Measurements from ENCODE around the gene SUPT6H.

The SUPT6H gene

DNA sequence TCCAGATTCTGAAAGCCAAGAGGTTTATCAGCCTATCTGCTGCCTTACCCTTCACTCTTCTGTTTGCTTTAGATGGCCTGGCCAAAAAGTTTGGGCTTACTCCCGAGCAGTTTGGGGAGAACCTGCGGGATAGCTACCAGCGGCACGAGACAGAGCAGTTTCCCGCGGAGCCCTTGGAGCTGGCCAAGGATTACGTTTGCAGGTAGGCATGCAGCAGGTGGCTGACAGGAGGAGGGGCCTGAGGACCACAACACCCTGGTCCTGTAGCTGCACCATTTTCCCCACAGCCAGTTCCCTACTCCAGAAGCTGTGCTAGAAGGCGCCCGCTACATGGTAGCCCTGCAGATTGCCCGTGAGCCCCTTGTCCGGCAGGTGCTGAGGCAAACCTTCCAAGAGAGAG, 20.6 kb downstream of the SUPT6H start:
- H3K9ac ChIP-seq (ENCODE audit: low read length) = no peak overlapping the region
- no peaks in the 10 kb centered on the region for H3K79me2 ChIP-seq (ENCODE audit: insufficient read depth, low read length)
- H3K9me3 ChIP-seq (ENCODE audit: low read length) = no peaks in the 10 kb centered on the region
- TF ChIP-seq, protein P1, sequence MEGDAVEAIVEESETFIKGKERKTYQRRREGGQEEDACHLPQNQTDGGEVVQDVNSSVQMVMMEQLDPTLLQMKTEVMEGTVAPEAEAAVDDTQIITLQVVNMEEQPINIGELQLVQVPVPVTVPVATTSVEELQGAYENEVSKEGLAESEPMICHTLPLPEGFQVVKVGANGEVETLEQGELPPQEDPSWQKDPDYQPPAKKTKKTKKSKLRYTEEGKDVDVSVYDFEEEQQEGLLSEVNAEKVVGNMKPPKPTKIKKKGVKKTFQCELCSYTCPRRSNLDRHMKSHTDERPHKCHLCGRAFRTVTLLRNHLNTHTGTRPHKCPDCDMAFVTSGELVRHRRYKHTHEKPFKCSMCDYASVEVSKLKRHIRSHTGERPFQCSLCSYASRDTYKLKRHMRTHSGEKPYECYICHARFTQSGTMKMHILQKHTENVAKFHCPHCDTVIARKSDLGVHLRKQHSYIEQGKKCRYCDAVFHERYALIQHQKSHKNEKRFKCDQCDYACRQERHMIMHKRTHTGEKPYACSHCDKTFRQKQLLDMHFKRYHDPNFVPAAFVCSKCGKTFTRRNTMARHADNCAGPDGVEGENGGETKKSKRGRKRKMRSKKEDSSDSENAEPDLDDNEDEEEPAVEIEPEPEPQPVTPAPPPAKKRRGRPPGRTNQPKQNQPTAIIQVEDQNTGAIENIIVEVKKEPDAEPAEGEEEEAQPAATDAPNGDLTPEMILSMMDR (IDR thresholded peaks at IDR 0.05; ENCODE audit: low read length) = no peak
- no peak for TF ChIP-seq EZH2 (IDR thresholded peaks at IDR 0.05; ENCODE audit: borderline replicate concordance, low read length)
- no peak overlapping the region for H3K4me3 ChIP-seq (ENCODE audit: low read depth, low read length, poor library complexity, severe bottlenecking)
- no peaks in the 10 kb centered on the region for H3K27me3 ChIP-seq (ENCODE audit: insufficient read depth, low read length)
- no peaks in the 10 kb centered on the region for H3F3A ChIP-seq (ENCODE audit: insufficient read depth, low read length)
- peaks cover 94% of the 10 kb centered on the region for H3K36me3 ChIP-seq (ENCODE audit: insufficient read depth, low read length)
- H4K20me1 ChIP-seq (ENCODE audit: insufficient read depth, low read length) = no peaks in the 10 kb centered on the region
- H3K27ac ChIP-seq (ENCODE audit: low read depth, low read length, poor library complexity, severe bottlenecking) = no peak overlapping the region
- no peaks in the 10 kb centered on the region for H3K9me2 ChIP-seq (ENCODE audit: low read depth, low read length)
- H2AFZ ChIP-seq (ENCODE audit: low read length) = no peak overlapping the region
- H3K4me2 ChIP-seq (ENCODE audit: low read length) = no peak overlapping the region
- no peaks in the 10 kb centered on the region for H3K4me1 ChIP-seq (ENCODE audit: insufficient read depth, low read length, severe bottlenecking)

DNA sequence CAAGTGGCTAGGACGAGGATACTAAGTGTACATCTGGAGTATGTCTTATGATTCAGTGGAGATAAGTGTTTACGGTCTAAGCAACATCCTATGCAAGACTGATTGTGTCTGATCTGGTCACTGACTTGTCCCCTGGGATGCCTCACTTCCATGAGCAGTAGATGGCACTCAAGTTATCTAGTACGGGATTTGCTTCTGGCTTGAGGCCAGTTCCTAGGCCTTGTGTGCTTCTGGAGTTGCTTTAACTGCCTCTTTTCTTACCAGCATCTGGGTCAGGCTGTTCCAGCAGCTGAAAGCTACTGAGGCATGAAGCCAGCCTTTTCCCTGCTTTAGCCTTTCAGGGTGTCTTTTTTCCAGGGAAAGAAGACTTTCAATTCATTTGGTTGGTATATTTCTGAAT, 23.0 kb downstream of the SUPT6H start:
- no peaks in the 10 kb centered on the region for H3K27me3 ChIP-seq (ENCODE audit: insufficient read depth, low read length)
- no peaks in the 10 kb centered on the region for H3F3A ChIP-seq (ENCODE audit: insufficient read depth, low read length)
- no peak overlapping the region for H3K4me2 ChIP-seq (ENCODE audit: low read length)
- no peak for TF ChIP-seq EZH2 (IDR thresholded peaks at IDR 0.05; ENCODE audit: borderline replicate concordance, low read length)
- TF ChIP-seq, protein P1 (IDR thresholded peaks at IDR 0.05; ENCODE audit: low read length) = no peak
- H3K27ac ChIP-seq (ENCODE audit: low read depth, low read length, poor library complexity, severe bottlenecking) = no peak overlapping the region
- no peaks in the 10 kb centered on the region for H3K4me1 ChIP-seq (ENCODE audit: insufficient read depth, low read length, severe bottlenecking)
- no peak overlapping the region for H3K4me3 ChIP-seq (ENCODE audit: low read depth, low read length, poor library complexity, severe bottlenecking)
- H3K9me3 ChIP-seq (ENCODE audit: low read length) = no peaks in the 10 kb centered on the region
- no peak overlapping the region for H2AFZ ChIP-seq (ENCODE audit: low read length)
- peaks cover 94% of the 10 kb centered on the region for H3K36me3 ChIP-seq (ENCODE audit: insufficient read depth, low read length)
- no peaks in the 10 kb centered on the region for H3K9me2 ChIP-seq (ENCODE audit: low read depth, low read length)
- H3K9ac ChIP-seq (ENCODE audit: low read length) = no peak overlapping the region
- no peaks in the 10 kb centered on the region for H3K79me2 ChIP-seq (ENCODE audit: insufficient read depth, low read length)
- H4K20me1 ChIP-seq (ENCODE audit: insufficient read depth, low read length) = no peaks in the 10 kb centered on the region

DNA sequence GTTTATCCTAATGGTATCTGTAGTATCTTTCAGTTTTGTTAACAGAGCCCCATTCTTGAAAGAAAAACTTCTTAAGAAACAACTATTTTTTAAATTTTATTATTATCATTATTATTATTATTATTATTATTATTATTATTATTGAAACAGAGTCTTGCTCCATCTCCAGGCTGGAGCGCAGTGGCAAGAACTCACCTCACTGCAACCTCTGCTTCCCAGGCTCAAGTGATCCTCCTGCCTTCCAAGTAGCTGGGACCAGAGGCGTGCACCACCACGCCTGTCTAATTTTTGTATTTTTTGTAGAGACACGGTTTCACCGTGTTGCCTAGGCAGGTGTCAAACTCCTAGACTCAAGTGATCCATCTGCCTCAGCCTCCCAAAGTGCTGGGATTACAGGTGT, 23.4 kb downstream of the SUPT6H start:
- H3K4me2 ChIP-seq (ENCODE audit: low read length) = no peak overlapping the region
- TF ChIP-seq, protein P1 (IDR thresholded peaks at IDR 0.05; ENCODE audit: low read length) = no peak
- H3K4me3 ChIP-seq (ENCODE audit: low read depth, low read length, poor library complexity, severe bottlenecking) = no peak overlapping the region
- no peaks in the 10 kb centered on the region for H3K9me3 ChIP-seq (ENCODE audit: low read length)
- no peaks in the 10 kb centered on the region for H3K9me2 ChIP-seq (ENCODE audit: low read depth, low read length)
- H3K79me2 ChIP-seq (ENCODE audit: insufficient read depth, low read length) = no peaks in the 10 kb centered on the region
- H2AFZ ChIP-seq (ENCODE audit: low read length) = no peak overlapping the region
- no peaks in the 10 kb centered on the region for H4K20me1 ChIP-seq (ENCODE audit: insufficient read depth, low read length)
- peaks cover 96% of the 10 kb centered on the region for H3K36me3 ChIP-seq (ENCODE audit: insufficient read depth, low read length)
- no peak overlapping the region for H3K27ac ChIP-seq (ENCODE audit: low read depth, low read length, poor library complexity, severe bottlenecking)
- no peaks in the 10 kb centered on the region for H3F3A ChIP-seq (ENCODE audit: insufficient read depth, low read length)
- H3K27me3 ChIP-seq (ENCODE audit: insufficient read depth, low read length) = no peaks in the 10 kb centered on the region
- H3K4me1 ChIP-seq (ENCODE audit: insufficient read depth, low read length, severe bottlenecking) = no peaks in the 10 kb centered on the region
- no peak overlapping the region for H3K9ac ChIP-seq (ENCODE audit: low read length)

Measured in OCI-LY1 (cell line).